Measurements from ENCODE around the gene HMGCS2. TPM values are rescaled to one million over a fixed set of nuclear protein-coding genes. Genes with fewer than 3 reads are reported as not detected.
A peak's percentile ranks its signal among the peaks of the same experiment; 100 is the strongest.

HMGCS2 gene
- not detected for total RNA-seq

DNA sequence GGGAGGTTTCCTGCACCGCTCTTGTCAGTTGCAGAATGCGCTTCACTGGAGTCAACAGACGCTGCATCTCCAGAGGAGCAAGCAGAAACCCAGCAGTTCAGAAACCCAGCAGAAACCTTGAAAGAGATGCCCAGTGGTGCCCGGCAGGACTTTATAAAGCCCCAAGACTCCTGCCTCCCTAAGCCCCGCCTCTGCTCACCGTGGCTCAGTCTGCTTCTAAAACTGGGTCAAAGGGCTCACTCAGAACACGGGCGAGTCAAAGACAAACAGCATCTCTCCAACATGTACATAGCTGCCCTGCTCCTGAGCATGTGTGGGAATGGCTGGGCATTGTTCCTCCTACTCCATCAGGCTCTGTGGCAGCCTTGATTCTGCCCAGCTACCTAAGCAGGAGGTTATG lies at the start of gene HMGCS2:
Gene HMGCS2, minus strand, starts transcription at position 128 of the 400 bp plus-strand sequence. Its CDS starts 61 bp downstream, at position 67.
- ATAC-seq, result no peak
- H3K27ac Mint-ChIP-seq, result no peak within 1 kb of the TSS

DNA sequence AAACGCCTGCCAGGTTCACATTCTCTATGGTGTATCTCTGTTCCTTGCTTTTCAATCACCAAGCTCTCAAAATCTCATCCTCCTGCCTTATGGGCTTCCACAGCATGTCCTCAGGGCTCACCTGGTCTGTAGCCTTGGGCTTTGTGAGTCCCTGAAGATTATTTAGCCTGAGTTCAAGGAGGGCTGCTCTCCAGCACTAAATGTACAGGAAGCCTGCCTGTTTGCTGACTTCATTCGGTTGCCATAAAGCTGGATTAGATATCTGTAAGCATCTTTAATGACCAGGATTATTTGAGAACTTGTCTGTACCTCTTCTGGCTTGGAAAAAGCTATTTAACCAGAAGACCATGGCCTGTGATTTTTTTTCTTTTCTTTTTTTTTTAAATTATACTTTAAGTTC lies 49.5 kb upstream of the HMGCS2 start:
- Mint-ChIP-seq H3K9me3 (peaks cover 0 to 4% of the 10 kb centered on the region in 2 donors), H3K27ac (no peak overlapping the region), H3K36me3 (no peaks in the 10 kb centered on the region)
- no peak for ATAC-seq
- no peak for DNase-seq (ENCODE audit: low spot score in 2 of 2)

More for the DNA sequence above, at the start of gene HMGCS2:
- no peak for DNase-seq (ENCODE audit: low spot score in 2 of 2)
- H3K36me3 Mint-ChIP-seq, result no peaks in the 10 kb centered on the region
- H3K9me3 Mint-ChIP-seq, result no peaks in the 10 kb centered on the region

DNA sequence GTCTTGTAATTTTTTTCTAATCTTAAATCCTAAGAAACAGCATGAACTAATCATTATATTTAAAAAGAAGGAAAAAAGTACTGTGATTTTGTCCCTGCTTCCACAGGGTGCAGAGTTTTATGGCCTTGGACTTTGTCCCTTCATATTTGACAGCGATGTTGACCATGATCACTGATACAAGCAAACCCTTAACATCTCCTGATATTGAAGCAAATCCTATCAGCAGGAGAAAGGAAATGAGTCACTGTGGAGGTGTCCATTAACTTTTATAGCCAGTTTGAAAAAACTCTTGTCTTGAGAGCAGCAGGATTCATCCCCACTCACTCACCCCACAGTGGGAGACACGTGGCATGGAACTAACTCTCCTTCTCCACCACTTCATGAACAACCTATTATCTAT lies 47.7 kb upstream of the HMGCS2 start:
- H3K27ac Mint-ChIP-seq, result no peak overlapping the region
- no peak for DNase-seq (ENCODE audit: low spot score in 2 of 2)
- H3K9me3 Mint-ChIP-seq, result peaks cover 0 to 4% of the 10 kb centered on the region in 2 donors
- H3K36me3 Mint-ChIP-seq, result no peaks in the 10 kb centered on the region
- no peak for ATAC-seq

DNA sequence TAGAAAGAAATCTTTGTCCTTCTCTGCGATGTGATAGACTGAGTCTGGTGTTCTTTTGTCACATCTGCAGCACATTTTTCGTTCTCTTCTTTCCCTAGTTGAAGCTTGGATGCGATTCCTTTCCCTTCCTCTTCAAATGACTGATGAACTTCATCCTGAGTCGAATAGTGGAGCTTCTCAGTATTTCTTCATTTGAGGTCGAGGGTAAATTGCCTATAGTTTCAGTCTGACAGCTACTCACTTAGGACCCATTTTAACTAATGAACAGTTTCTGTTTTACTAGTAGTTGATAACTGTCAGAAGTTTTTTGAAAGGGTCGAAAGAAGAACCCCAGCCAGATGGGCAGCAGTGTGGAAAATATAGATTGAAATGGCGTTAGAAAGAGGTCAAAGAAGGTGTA lies 47.2 kb upstream of the HMGCS2 start:
- ATAC-seq, result no peak
- no peak for DNase-seq (ENCODE audit: low spot score in 2 of 2)
- Mint-ChIP-seq H3K9me3 (peaks cover 0 to 4% of the 10 kb centered on the region in 2 donors), H3K27ac (no peak overlapping the region), H3K36me3 (no peaks in the 10 kb centered on the region)

DNA sequence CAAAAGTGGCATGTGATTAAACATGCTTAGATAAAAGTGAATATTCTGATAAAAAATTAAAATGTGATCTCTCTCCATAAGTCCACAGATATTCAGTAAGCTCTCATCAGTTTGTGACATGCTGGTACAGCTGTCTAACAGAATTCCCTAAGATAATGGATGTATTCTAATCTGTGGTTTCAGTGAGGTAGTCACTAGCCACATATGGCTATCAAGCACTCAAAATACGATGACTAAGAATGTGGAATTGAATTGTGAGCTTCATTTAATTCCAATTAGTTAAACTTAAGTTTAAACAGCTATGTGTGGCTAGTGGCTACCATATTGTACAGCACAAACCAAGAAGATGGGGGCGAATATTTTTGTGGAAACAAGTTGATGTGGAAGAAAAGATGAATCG lies 46.7 kb upstream of the HMGCS2 start:
- Mint-ChIP-seq H3K27ac (no peak overlapping the region), H3K9me3 (peaks cover 0 to 4% of the 10 kb centered on the region in 2 donors), H3K36me3 (no peaks in the 10 kb centered on the region)
- no peak for DNase-seq (ENCODE audit: low spot score in 2 of 2)
- no peak for ATAC-seq

DNA sequence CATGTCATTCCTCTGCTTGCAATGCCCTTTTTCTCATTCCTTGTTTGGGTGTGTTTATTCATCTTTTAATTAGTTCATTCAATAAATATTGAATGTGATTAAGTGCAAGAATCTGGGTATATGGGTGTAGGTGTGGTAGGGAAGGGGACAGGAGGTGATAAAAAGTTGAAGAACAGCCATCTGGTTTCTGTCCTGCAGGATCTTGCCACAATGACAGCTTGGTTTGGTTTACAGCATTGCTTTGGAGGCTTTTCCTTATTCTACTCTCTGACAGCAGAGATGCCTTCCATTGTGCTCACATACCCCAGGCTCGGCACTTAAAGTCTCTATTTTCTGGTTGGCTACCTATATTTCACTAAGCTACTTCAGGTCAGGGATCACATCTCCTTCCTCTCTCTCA lies 45.6 kb upstream of the HMGCS2 start:
- Mint-ChIP-seq H3K9me3 (no peaks in the 10 kb centered on the region), H3K36me3 (no peaks in the 10 kb centered on the region), H3K27ac (no peak overlapping the region)
- no peak for DNase-seq (ENCODE audit: low spot score in 2 of 2)
- ATAC-seq, result no peak

GRCh38 chr1:119811985-119812557 lies 43.4 kb upstream of the HMGCS2 start:
- ATAC-seq (peak in 1 of 2 donors; percentile 86), DNase-seq (ENCODE audit: low spot score in 2 of 2) (no peak)
- no peaks in the 10 kb centered on the region for H3K9me3 Mint-ChIP-seq
- H3K36me3 Mint-ChIP-seq, result no peaks in the 10 kb centered on the region
- H3K27ac Mint-ChIP-seq, result no peak overlapping the region

DNA sequence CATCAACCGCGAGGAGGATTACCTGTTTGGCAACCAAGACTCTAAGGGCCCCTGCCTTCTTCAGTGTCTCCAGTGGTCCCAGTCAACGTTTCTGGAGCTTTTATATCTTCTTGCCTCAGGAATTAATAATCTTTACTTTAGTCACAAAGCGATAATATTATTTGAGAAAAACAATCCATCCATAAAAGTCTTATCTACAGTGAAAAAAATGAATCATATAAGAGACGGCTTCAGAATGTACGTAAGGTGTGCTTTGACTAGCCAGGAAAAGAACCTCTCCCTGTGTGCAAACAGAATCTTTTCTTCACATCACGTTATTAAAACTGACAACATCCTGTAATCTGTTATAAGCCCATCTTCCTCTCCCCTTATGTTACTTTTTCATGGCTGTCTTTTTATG lies 42.7 kb upstream of the HMGCS2 start, which contains the start of gene REG4:
Gene REG4, minus strand, starts transcription at position 74 of the 400 bp plus-strand sequence. CDS start 2,691 bp downstream, outside the sequence.
- Mint-ChIP-seq H3K27ac (no peak within 1 kb of the TSS), H3K36me3 (no peaks in the 10 kb centered on the region), H3K9me3 (no peaks in the 10 kb centered on the region)
- ATAC-seq, result no peak
- DNase-seq (ENCODE audit: low spot score in 2 of 2), result no peak

DNA sequence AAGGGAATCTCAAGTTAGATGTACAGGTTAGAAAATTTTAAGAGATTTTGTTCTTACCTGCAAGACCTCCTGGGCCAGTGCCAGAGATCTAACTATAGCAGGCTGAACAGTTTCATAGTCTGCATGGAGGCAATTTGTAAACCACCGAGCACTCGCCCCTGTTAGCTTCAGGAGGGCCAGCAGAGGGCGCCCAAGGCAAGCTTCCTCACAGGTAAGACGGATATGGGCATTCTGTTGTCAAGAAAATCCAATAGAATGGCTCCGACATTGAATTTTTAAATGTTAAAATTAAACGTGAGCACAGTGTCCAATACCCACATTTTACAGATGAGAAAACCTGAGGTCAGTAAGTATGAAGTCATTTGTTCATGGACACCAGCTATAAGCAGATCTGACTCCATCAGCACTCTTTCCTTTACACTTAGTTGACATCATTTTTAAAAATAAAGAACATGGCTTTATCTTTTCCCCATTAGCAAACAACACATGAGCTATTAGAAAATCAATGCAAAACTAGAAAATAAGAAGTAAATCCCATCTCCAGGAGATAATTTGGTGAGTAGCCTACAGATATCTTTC lies 40.4 kb upstream of the HMGCS2 start:
- Mint-ChIP-seq H3K9me3 (no peaks in the 10 kb centered on the region), H3K27ac (no peak overlapping the region), H3K36me3 (no peaks in the 10 kb centered on the region)
- ATAC-seq (peak; percentile 79 to 82), DNase-seq (ENCODE audit: low spot score in 2 of 2) (peak; percentile 60 to 63)

DNA sequence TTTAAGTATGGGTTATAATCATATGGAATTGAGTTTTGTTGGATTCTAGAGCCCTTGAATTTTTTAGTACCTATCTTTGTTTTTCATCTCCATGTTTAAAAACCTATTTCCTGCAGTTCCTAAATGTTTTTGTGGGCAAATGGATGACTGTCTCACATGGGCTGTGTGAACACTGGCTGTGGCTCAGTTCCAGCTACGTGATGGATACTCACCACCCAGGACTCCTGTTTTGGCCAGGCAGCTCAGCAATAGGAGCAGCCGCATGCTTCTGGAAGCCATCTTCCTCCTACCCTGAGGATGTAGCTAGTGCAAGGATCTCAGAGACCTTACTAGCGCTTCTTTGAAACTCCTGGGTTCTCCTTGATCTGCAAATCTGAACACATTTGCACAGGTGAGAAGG lies 39.8 kb upstream of the HMGCS2 start:
- Mint-ChIP-seq H3K9me3 (no peaks in the 10 kb centered on the region), H3K27ac (no peak overlapping the region), H3K36me3 (no peaks in the 10 kb centered on the region)
- ATAC-seq (no peak), DNase-seq (ENCODE audit: low spot score in 2 of 2) (no peak)

DNA sequence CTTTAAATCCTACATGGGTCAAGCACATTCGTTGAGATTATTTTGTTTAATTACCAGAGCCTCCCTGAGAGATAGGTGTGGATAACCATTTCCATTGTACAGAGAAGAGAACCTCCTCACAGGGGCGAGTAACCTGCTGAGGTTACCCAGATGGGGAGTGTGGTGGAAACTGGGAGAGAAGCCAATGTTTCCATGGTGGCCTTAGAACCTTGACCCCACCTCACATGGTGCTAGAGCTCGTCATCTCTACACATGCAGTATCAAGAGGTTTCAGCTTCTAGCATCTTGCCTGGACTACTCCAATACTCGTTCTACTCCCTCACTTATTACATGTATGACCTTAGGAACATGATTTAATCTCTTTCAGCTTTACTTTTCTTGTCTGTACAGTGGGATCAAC lies 37.8 kb upstream of the HMGCS2 start:
- no peak for ATAC-seq
- no peak for DNase-seq (ENCODE audit: low spot score in 2 of 2)
- Mint-ChIP-seq H3K36me3 (no peaks in the 10 kb centered on the region), H3K9me3 (no peaks in the 10 kb centered on the region), H3K27ac (no peak overlapping the region)

DNA sequence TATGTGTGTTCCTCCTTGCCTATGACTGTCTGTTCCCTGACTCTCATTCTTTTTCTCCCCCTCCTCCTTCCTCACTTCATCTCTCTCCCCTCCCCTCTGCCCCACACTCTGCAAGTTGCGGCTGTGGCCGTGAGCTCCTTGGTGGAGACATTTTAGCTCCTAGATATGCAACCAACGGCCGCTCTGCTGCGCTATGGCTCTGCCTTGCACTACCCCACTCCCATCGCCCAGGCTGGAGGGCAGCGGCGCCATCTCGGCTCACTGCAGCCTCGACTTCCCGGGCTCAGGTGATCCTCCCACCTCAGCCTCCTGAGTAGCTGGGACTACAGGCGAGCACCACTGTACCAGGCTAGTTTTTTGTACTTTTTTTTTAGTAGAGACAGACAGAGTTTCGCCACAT lies 37.0 kb upstream of the HMGCS2 start:
- Mint-ChIP-seq H3K36me3 (no peaks in the 10 kb centered on the region), H3K9me3 (no peaks in the 10 kb centered on the region), H3K27ac (no peak overlapping the region)
- ATAC-seq, result no peak
- DNase-seq (ENCODE audit: low spot score in 2 of 2), result no peak

DNA sequence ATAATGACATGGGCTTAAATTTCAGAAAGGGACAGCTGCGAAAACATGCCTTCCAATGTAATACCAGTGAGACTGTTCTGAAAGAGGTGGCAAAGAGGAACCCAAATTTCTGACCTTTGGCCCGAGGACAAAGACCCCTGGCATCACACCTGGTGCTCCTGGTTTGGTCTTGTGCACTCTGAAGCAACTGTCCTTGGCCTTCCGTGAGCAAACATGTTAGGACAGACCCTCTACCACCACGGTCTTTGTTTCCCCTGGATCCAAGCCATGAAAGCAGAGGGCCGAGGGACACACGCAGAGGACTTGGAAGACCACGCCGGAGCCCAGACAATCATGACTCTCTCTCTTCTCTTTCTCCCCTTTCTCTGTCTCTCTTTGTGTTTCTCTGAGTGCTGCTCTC lies 36.5 kb upstream of the HMGCS2 start:
- DNase-seq (ENCODE audit: low spot score in 2 of 2), result no peak
- H3K36me3 Mint-ChIP-seq, result no peaks in the 10 kb centered on the region
- H3K27ac Mint-ChIP-seq, result no peak overlapping the region
- no peak for ATAC-seq
- no peaks in the 10 kb centered on the region for H3K9me3 Mint-ChIP-seq

DNA sequence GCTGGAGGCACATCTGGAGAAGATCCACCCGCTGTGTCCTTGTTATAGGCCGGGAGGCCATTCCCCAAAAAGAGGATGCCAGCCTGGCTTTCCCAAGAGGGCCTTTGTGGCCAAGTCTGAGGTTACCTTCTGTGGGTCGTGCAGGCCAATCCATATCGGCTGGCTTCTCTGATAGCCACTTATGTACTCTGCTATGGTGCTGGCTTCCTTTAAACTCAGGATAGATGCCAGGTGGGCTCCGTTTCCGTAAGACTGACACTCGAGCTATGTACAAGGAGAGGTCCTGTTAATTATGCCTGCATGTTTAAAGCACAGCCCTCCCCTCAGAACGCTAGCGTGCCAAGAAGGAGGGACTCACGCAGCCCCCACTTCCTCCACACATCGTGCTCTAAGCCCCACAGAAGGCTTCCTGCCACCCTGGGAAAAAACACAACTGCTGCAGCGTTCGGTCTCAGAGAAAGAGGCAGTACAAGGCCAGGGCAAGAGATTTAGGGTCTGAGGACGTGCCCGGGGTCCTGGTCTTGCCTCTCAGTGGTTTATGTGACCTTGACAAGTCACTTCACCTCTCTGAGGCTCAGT lies 31.0 kb upstream of the HMGCS2 start:
- peak overlapping the region; percentile 9 to 85 for H3K27ac Mint-ChIP-seq

DNA sequence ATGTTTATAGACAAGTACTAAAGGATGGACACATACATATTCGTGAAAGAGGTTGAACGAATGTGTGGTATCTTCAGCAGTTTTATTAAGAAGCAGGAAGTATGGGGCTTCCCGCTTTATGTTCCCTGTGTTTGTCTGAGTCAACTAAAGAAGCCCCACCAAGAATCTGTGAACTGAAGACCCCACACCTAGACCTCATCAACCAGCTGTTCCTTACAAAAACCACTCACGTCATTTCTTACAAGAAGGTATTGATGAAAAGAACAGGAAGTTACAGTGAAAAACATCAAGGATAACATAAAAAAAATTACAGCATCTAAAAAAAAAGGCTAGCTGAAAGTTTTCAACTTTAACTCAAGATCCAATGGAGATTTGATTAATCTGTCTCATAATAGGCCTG lies 30.3 kb upstream of the HMGCS2 start:
- H3K27ac Mint-ChIP-seq, result peak overlapping the region; percentile 9 to 85
- ATAC-seq (peak in 1 of 2 donors; percentile 20), DNase-seq (ENCODE audit: low spot score in 2 of 2) (no peak)
- H3K36me3 Mint-ChIP-seq, result peaks cover 0 to 4% of the 10 kb centered on the region in 2 donors
- no peaks in the 10 kb centered on the region for H3K9me3 Mint-ChIP-seq

More for the DNA sequence above, 31.0 kb upstream of the HMGCS2 start:
- H3K9me3 Mint-ChIP-seq, result no peaks in the 10 kb centered on the region
- peak in 1 of 2 donors; percentile 17 for DNase-seq (ENCODE audit: low spot score in 2 of 2)
- peaks cover 0 to 4% of the 10 kb centered on the region in 2 donors for H3K36me3 Mint-ChIP-seq
- peak; percentile 41 to 68 for ATAC-seq

GRCh38 chr1:119797606-119798005 lies 28.9 kb upstream of the HMGCS2 start:
- H3K9me3 Mint-ChIP-seq, result no peaks in the 10 kb centered on the region
- DNase-seq (ENCODE audit: low spot score in 2 of 2) (no peak), ATAC-seq (no peak)
- peak overlapping the region in 1 of 2 donors; percentile 69 for H3K27ac Mint-ChIP-seq
- H3K36me3 Mint-ChIP-seq, result peaks cover 0 to 4% of the 10 kb centered on the region in 2 donors

DNA sequence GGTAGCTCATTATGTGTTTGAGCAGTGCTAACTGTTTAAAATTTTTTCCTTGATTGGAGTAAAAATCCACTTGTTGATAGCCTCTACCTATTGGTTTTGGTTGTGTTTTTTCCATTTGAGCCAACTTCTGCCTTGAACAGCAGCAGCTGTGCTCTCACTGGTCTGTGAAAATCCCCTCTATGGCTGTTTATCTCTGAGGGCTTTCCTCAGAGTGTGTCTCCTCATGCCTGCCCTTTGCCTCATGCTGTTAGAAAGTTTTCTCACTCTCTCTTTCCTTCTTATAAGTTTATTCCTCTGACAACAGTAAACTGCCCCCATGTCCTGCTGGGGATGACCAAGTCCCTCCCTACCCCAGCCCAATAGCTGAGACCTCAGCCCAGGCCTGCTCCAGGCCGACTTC lies 28.5 kb upstream of the HMGCS2 start:
- ATAC-seq, result no peak
- Mint-ChIP-seq H3K27ac (no peak overlapping the region), H3K36me3 (peaks cover 0 to 4% of the 10 kb centered on the region in 2 donors), H3K9me3 (no peaks in the 10 kb centered on the region)
- no peak for DNase-seq (ENCODE audit: low spot score in 2 of 2)
